Neural crest cell (in vitro differentiated cells): ENCODE measurements around the gene TNS2. TPM values are rescaled to one million over a fixed set of nuclear protein-coding genes. Genes with fewer than 3 reads are reported as not detected.

Experiments
- DNase-seq: peaks from one replicate; pipeline ENCODE4 v3.0.0; 2021; ENCODE audit warnings: low read depth, mixed read lengths, low spot score
- H3K27ac Mint-ChIP-seq: one replicate; pipeline ENCODE4 v1.8.0; 2021; ENCODE audit warnings: mild to moderate bottlenecking, mixed read lengths; ENCODE audit not compliant: unreplicated experiment
- H3K27me3 Mint-ChIP-seq: 2 replicates; pipeline ENCODE4 v1.8.0; 2021; ENCODE audit warnings: low read depth, mild to moderate bottlenecking, mixed read lengths
- H3K36me3 Mint-ChIP-seq: 2 replicates; pipeline ENCODE4 v1.8.0; 2021; ENCODE audit warnings: low read depth, mild to moderate bottlenecking, mixed read lengths
- H3K4me1 Mint-ChIP-seq: 2 replicates; pipeline ENCODE4 v1.8.0; 2021; ENCODE audit warnings: mixed read lengths
- H3K4me3 Mint-ChIP-seq: one replicate; pipeline ENCODE4 v1.8.0; 2021; ENCODE audit warnings: mild to moderate bottlenecking, mixed read lengths
- H3K9me3 Mint-ChIP-seq: 2 replicates; pipeline ENCODE4 v1.8.0; 2021; ENCODE audit warnings: mixed read lengths
- CTCF ChIP-seq: fragments of 200-600 bp; sonication (generic); conservative IDR thresholded peaks from 2 replicates; pipeline ENCODE4 v1.5.0; 2021; ENCODE audit warnings: antibody characterized with exemption, mild to moderate bottlenecking
- total RNA-seq: library from RNA; stranded (reverse); gene quantifications from 2 replicates; pipeline ENCODE4 v1.2.1, GENCODE V29; 2021

Gene TNS2
- total RNA-seq, 1 donor from 2014 or later, result 14.2 TPM

GRCh38 chr12:53051058-53051880 lies 1.4 kb downstream of the TNS2 start:
- H3K27ac Mint-ChIP-seq, result no peak overlapping the region
- DNase-seq, result no peak
- H3K27me3 Mint-ChIP-seq, result peaks cover 4% of the 10 kb centered on the region
- no peaks in the 10 kb centered on the region for H3K36me3 Mint-ChIP-seq
- peaks cover 62% of the 10 kb centered on the region for H3K4me1 Mint-ChIP-seq
- peak overlapping the region; percentile 88 for H3K4me3 Mint-ChIP-seq
- no peak for TF ChIP-seq CTCF
- H3K9me3 Mint-ChIP-seq, result no peaks in the 10 kb centered on the region

- Mint-ChIP-seq H3K36me3 (no peaks in the 10 kb centered on the region), H3K9me3 (no peaks in the 10 kb centered on the region), H3K27me3 (peaks cover 2% of the 10 kb centered on the region), H3K27ac (no peak overlapping the region), H3K4me3 (peak overlapping the region; percentile 88), H3K4me1 (peaks cover 56% of the 10 kb centered on the region)
- TF ChIP-seq CTCF, result no peak
- no peak for DNase-seq
Observed at GRCh38 chr12:53051881-53052412, 2.1 kb downstream of the TNS2 start.

GRCh38 chr12:53052419-53053217 lies 2.8 kb downstream of the TNS2 start:
- Mint-ChIP-seq H3K27me3 (peaks cover 2% of the 10 kb centered on the region), H3K27ac (no peak overlapping the region), H3K36me3 (no peaks in the 10 kb centered on the region), H3K4me3 (peak overlapping the region; percentile 88), H3K9me3 (no peaks in the 10 kb centered on the region), H3K4me1 (peaks cover 56% of the 10 kb centered on the region)
- TF ChIP-seq CTCF, result no peak
- DNase-seq, result no peak

- TF ChIP-seq CTCF, result peak; percentile 81
- DNase-seq, result no peak
- Mint-ChIP-seq H3K4me3 (peak overlapping the region; percentile 97), H3K9me3 (no peaks in the 10 kb centered on the region), H3K36me3 (no peaks in the 10 kb centered on the region), H3K4me1 (peaks cover 52% of the 10 kb centered on the region), H3K27ac (peak overlapping the region; percentile 99), H3K27me3 (peaks cover 2% of the 10 kb centered on the region)
Observed at GRCh38 chr12:53053218-53054111, 3.6 kb downstream of the TNS2 start.
